Vagina (tissue), 2 donors: ENCODE measurements around the gene ARL6IP1. TPM values are rescaled to one million over a fixed set of nuclear protein-coding genes. Genes with fewer than 3 reads are reported as not detected.
"Not testable (repeated sequence)": the region's sequence is repeated elsewhere in the genome, so short reads cannot be mapped to it uniquely, and the experiment has no call there.

Source experiments
- DNase-seq, 2 donors: peaks; one replicate each; pipeline ENCODE4 v3.0.0-alpha.2; 2017; ENCODE audit errors: extremely low spot score in 2 of 2
- H3K27ac ChIP-seq: fragments of 200-600 bp; sonication (generic); one replicate; pipeline ENCODE4 v1.5.1; 2019
- H3K27me3 ChIP-seq: fragments of 200-600 bp; sonication (generic); one replicate; pipeline ENCODE4 v1.5.1; 2019
- H3K36me3 ChIP-seq, 2 donors: fragments of 200-600 bp; sonication (generic); one replicate each; pipeline ENCODE4 v1.5.1; 2017 to 2019
- H3K4me1 ChIP-seq: fragments of 200-600 bp; sonication (generic); one replicate; pipeline ENCODE4 v1.5.1; 2019
- H3K4me3 ChIP-seq, 2 donors: fragments of 200-600 bp; sonication (generic); 1 replicate in 1 of 2; 2 replicates in 1 of 2; pipeline ENCODE4 v1.5.1; 2016 to 2019
- H3K9me3 ChIP-seq: fragments of 200-600 bp; sonication (generic); one replicate; pipeline ENCODE4 v1.5.1; 2019
- CTCF ChIP-seq, 3 experiments: fragments of 450-650 bp in 2 of 3; fragments of 200-600 bp in 1 of 3; sonication (generic) in 1 of 3; IDR thresholded peaks; one replicate each; pipeline ENCODE4 v1.5.1; 2017 to 2019; ENCODE audit warnings: antibody characterized with exemption in 3 of 3, mild to moderate bottlenecking in 2 of 3, moderate library complexity in 2 of 3
- POLR2A ChIP-seq, 2 donors: fragments of 450-650 bp; IDR thresholded peaks; one replicate each; pipeline ENCODE4 v1.6.1; 2017; ENCODE audit warnings: antibody characterized with exemption in 2 of 2, mild to moderate bottlenecking in 2 of 2, moderate library complexity in 2 of 2
- POLR2AphosphoS5 ChIP-seq, 2 donors: sonication (generic); formaldehyde crosslinking; IDR thresholded peaks; one replicate each; pipeline ENCODE4 v1.9.0; 2017; ENCODE audit warnings: antibody characterized with exemption in 2 of 2, mild to moderate bottlenecking in 2 of 2, low read depth in 1 of 2; ENCODE audit not compliant: insufficient read depth in 1 of 2
- intact Hi-C: fragments of 100-400 bp; cut with DNase I; formaldehyde crosslinking; loops from one replicate; pipeline ENCODE4 v1.15.1; 2023
- total RNA-seq: library from RNA; depleted of rRNA; stranded (reverse); fragments of >200 nt; gene quantifications from one replicate; pipeline ENCODE4 v1.2.3, GENCODE V29; 2016

Gene ARL6IP1
- total RNA-seq, 1 donor from 2014 or later, result 103 TPM

GRCh38 chr16:18784917-18785623 lies 16.3 kb downstream of the ARL6IP1 start:
- TF ChIP-seq CTCF (IDR thresholded peaks at IDR 0.05) (no peak), POLR2A (IDR thresholded peaks at IDR 0.05) (no peak), POLR2AphosphoS5 (IDR thresholded peaks at IDR 0.05; ENCODE audit: insufficient read depth in 1 of 2, low read depth in 1 of 2) (no peak)
- no peak for DNase-seq
- no peak overlapping the region for H3K4me3 ChIP-seq
- peaks cover 0 to 59% of the 10 kb centered on the region in 2 donors for H3K36me3 ChIP-seq
- peaks cover 54% of the 10 kb centered on the region for H3K4me1 ChIP-seq
- intact Hi-C loops, result no loop called here
- H3K27ac ChIP-seq, result no peak overlapping the region
- H3K27me3 ChIP-seq, result no peaks in the 10 kb centered on the region
- no peaks in the 10 kb centered on the region for H3K9me3 ChIP-seq

- Histone ChIP-seq H3K27me3 (no peaks in the 10 kb centered on the region), H3K4me3 (no peak overlapping the region), H3K4me1 (peaks cover 47% of the 10 kb centered on the region), H3K9me3 (no peaks in the 10 kb centered on the region), H3K36me3 (peaks cover 0 to 59% of the 10 kb centered on the region in 2 donors), H3K27ac (no peak overlapping the region)
- DNase-seq, result no peak
- intact Hi-C loops, result no loop called here
- TF ChIP-seq POLR2AphosphoS5 (IDR thresholded peaks at IDR 0.05; ENCODE audit: insufficient read depth in 1 of 2, low read depth in 1 of 2) (no peak), POLR2A (IDR thresholded peaks at IDR 0.05) (no peak), CTCF (IDR thresholded peaks at IDR 0.05) (no peak)
Observed at GRCh38 chr16:18783430-18784341, 17.7 kb downstream of the ARL6IP1 start.

- TF ChIP-seq CTCF (IDR thresholded peaks at IDR 0.05) (no peak), POLR2AphosphoS5 (IDR thresholded peaks at IDR 0.05; ENCODE audit: insufficient read depth in 1 of 2, low read depth in 1 of 2) (no peak), POLR2A (IDR thresholded peaks at IDR 0.05) (no peak)
- Histone ChIP-seq H3K9me3 (no peaks in the 10 kb centered on the region), H3K4me1 (peaks cover 39% of the 10 kb centered on the region), H3K27me3 (no peaks in the 10 kb centered on the region), H3K36me3 (peaks cover 0 to 55% of the 10 kb centered on the region in 2 donors), H3K4me3 (no peak overlapping the region), H3K27ac (no peak overlapping the region)
- intact Hi-C loops, result no loop called here
- no peak for DNase-seq
Observed at GRCh38 chr16:18782697-18783429, 18.5 kb downstream of the ARL6IP1 start.

GRCh38 chr16:18781232-18781631 lies 20.1 kb downstream of the ARL6IP1 start:
- DNase-seq, intact Hi-C loops, H3K27me3 ChIP-seq, H3K4me3 ChIP-seq, H3K27ac ChIP-seq, H3K9me3 ChIP-seq: not testable (repeated sequence)
- peaks cover 0 to 38% of the 10 kb centered on the region in 2 donors for H3K36me3 ChIP-seq
- H3K4me1 ChIP-seq, result peaks cover 23% of the 10 kb centered on the region

- H3K27ac ChIP-seq, DNase-seq, H3K9me3 ChIP-seq, H3K4me3 ChIP-seq, intact Hi-C loops, H3K27me3 ChIP-seq: not testable (repeated sequence)
- peaks cover 16% of the 10 kb centered on the region for H3K4me1 ChIP-seq
- H3K36me3 ChIP-seq, result peaks cover 0 to 31% of the 10 kb centered on the region in 2 donors
Observed at GRCh38 chr16:18780460-18781026, 20.8 kb downstream of the ARL6IP1 start.

- DNase-seq, H3K36me3 ChIP-seq, H3K9me3 ChIP-seq, H3K4me1 ChIP-seq, H3K27ac ChIP-seq, H3K4me3 ChIP-seq, intact Hi-C loops, H3K27me3 ChIP-seq: not testable (repeated sequence)
Observed at GRCh38 chr16:18777664-18778063, 23.7 kb downstream of the ARL6IP1 start.

GRCh38 chr16:18776334-18776733 lies 25.0 kb downstream of the ARL6IP1 start:
- H3K9me3 ChIP-seq, H3K27ac ChIP-seq, intact Hi-C loops, H3K27me3 ChIP-seq, DNase-seq, H3K36me3 ChIP-seq, H3K4me1 ChIP-seq, H3K4me3 ChIP-seq: not testable (repeated sequence)

GRCh38 chr16:18774651-18775050 lies 26.7 kb downstream of the ARL6IP1 start:
- DNase-seq, H3K27ac ChIP-seq, H3K9me3 ChIP-seq, H3K4me1 ChIP-seq, H3K4me3 ChIP-seq, intact Hi-C loops, H3K27me3 ChIP-seq, H3K36me3 ChIP-seq: not testable (repeated sequence)

- H3K36me3 ChIP-seq, DNase-seq, H3K27me3 ChIP-seq, H3K4me1 ChIP-seq, H3K9me3 ChIP-seq, intact Hi-C loops, H3K27ac ChIP-seq, H3K4me3 ChIP-seq: not testable (repeated sequence)
Observed at GRCh38 chr16:18772171-18772570, 29.2 kb downstream of the ARL6IP1 start.
